T-cell (primary cell): ENCODE results near the gene SLC38A4. TPM values are rescaled to one million over a fixed set of nuclear protein-coding genes. Genes with fewer than 3 reads are reported as not detected.

Experiments used
- ATAC-seq, 4 experiments: fragments of 200-7000 bp in 3 of 4; fragments of 150-1000 bp in 1 of 4; cut with Tn5 transposase; replicated peaks in 1 of 4; 1 replicate in 3 of 4; 2 replicates in 1 of 4; pipeline ENCODE4 v1.10.0; 2021; ENCODE audit warnings: moderate library complexity in 3 of 4, mild to moderate bottlenecking in 2 of 4, moderate number of reproducible peaks in 1 of 4
- CTCF ChIA-PET, 2 donors: fragments of 300-600 bp; sonication (Branson Sonifier 250); formaldehyde crosslinking; loops; one replicate each; lab custom pipeline; 2022; ENCODE audit warnings: antibody characterized with exemption in 2 of 2; lab: Charles Lee
- POLR2A ChIA-PET, 2 donors: fragments of 300-600 bp; sonication (Branson Sonifier 250); formaldehyde crosslinking; loops; one replicate each; lab custom pipeline; 2022; ENCODE audit warnings: antibody characterized with exemption in 2 of 2; lab: Charles Lee
- DNase-seq, 35 experiments: peaks; one replicate each; pipeline versions ENCODE4 v3.0.0 to v3.0.0-alpha.2; 2013 to 2023
- H3K27ac ChIP-seq: one replicate; pipeline ENCODE4 v1.5.1; 2013; ENCODE audit warnings: low read length
- H3K27me3 ChIP-seq, 2 experiments: replicated peaks in 1 of 2; 1 replicate in 1 of 2; 2 replicates in 1 of 2; pipeline versions ENCODE4 v1.6.1 to v1.7.0; 2013; ENCODE audit warnings: low read length in 1 of 2, mixed read lengths in 1 of 2; ENCODE audit not compliant: control insufficient read depth in 2 of 2, insufficient read depth in 2 of 2; ENCODE audit errors: extremely low read depth in 1 of 2
- H3K36me3 ChIP-seq, 2 donors: 1 replicate in 1 of 2; 2 replicates in 1 of 2; pipeline versions ENCODE4 v1.6.1 to v1.7.0; 2013; ENCODE audit warnings: low read length in 1 of 2; ENCODE audit not compliant: control insufficient read depth in 2 of 2, insufficient read depth in 1 of 2; ENCODE audit errors: extremely low read depth in 1 of 2
- H3K4me1 ChIP-seq, 2 experiments: 1 replicate in 1 of 2; 2 replicates in 1 of 2; pipeline versions ENCODE4 v1.6.1 to v1.7.0; 2013; ENCODE audit warnings: low read length in 2 of 2, mixed read lengths in 1 of 2; ENCODE audit not compliant: insufficient read depth in 2 of 2, control insufficient read depth in 1 of 2; ENCODE audit errors: extremely low read depth in 1 of 2
- H3K4me3 ChIP-seq, 2 donors: 1 replicate in 1 of 2; 2 replicates in 1 of 2; pipeline versions ENCODE4 v1.5.1 to v1.7.0; 2013; ENCODE audit warnings: mild to moderate bottlenecking in 2 of 2, low read length in 1 of 2, moderate library complexity in 1 of 2; ENCODE audit not compliant: control insufficient read depth in 1 of 2; ENCODE audit errors: extremely low read depth in 1 of 2
- H3K9me3 ChIP-seq: 2 replicates; pipeline ENCODE4 v1.7.0; 2013
- H3K27ac Mint-ChIP-seq, 2 donors: one replicate each; pipeline ENCODE4 v1.8.0; 2020 to 2021; ENCODE audit warnings: mild to moderate bottlenecking in 2 of 2, mixed read lengths in 2 of 2
- H3K27me3 Mint-ChIP-seq, 2 donors: one replicate each; pipeline ENCODE4 v1.8.0; 2021 to 2022; ENCODE audit warnings: mixed read lengths in 2 of 2
- H3K36me3 Mint-ChIP-seq: one replicate; pipeline ENCODE4 v1.8.0; 2021; ENCODE audit warnings: mixed read lengths
- H3K4me1 Mint-ChIP-seq, 3 donors: one replicate each; pipeline ENCODE4 v1.8.0; 2020 to 2022; ENCODE audit warnings: mixed read lengths in 3 of 3, mild to moderate bottlenecking in 1 of 3
- H3K4me3 Mint-ChIP-seq, 3 donors: one replicate each; pipeline ENCODE4 v1.8.0; 2020 to 2022; ENCODE audit warnings: mild to moderate bottlenecking in 3 of 3, mixed read lengths in 3 of 3, moderate library complexity in 3 of 3
- H3K9me3 Mint-ChIP-seq, 3 donors: one replicate each; pipeline ENCODE4 v1.8.0; 2020 to 2022; ENCODE audit warnings: mixed read lengths in 3 of 3
- WGBS: methylation state at CpG from one replicate; pipeline ENCODE4 v1.1.5; 2013; ENCODE audit warnings: missing lambda C conversion rate; ENCODE audit not compliant: insufficient coverage; 5-methylcytosine and 5-hydroxymethylcytosine counted together
- total RNA-seq, 35 experiments: library from RNA in 6 of 35; stranded (reverse) in 6 of 35; fragments of 120-200 nt in 1 of 35; gene quantifications; one replicate each; pipeline versions ENCODE4 v1.2.1 to v1.2.4 and lab custom pipeline; 2013 to 2026

The SLC38A4 gene
- total RNA-seq, 5 donors from 2014 or later (not counting 1 experiment from before 2014, with no cell fraction given) = 0.13 to 0.50 (median 0.19) TPM; not detected in 2

GRCh38 chr12:46824709-46825108 is 1.1 kb downstream of the SLC38A4 start:
- no peaks in the 10 kb centered on the region for H3K36me3 Mint-ChIP-seq

GRCh38 chr12:46818642-46819041 is 7.2 kb downstream of the SLC38A4 start:
- Histone ChIP-seq H3K27ac (no peak overlapping the region), H3K36me3 (no peaks in the 10 kb centered on the region), H3K27me3 (no peaks in the 10 kb centered on the region), H3K4me3 (no peak overlapping the region), H3K4me1 (no peaks in the 10 kb centered on the region), H3K9me3 (no peaks in the 10 kb centered on the region)
- Mint-ChIP-seq H3K4me1 (no peaks in the 10 kb centered on the region), H3K27me3 (peaks cover 10 to 15% of the 10 kb centered on the region in 2 donors), H3K36me3 (no peaks in the 10 kb centered on the region), H3K9me3 (peaks cover 0 to 3% (median 0%) of the 10 kb centered on the region in 3 donors), H3K4me3 (no peak overlapping the region), H3K27ac (no peak overlapping the region)
- ATAC-seq (no peak), DNase-seq (no peak)
- ChIA-PET CTCF (no interaction called here), POLR2A (no interaction called here)

More at GRCh38 chr12:46824709-46825108, 1.1 kb downstream of the SLC38A4 start:
- Mint-ChIP-seq H3K27me3 (peaks cover 53 to 57% of the 10 kb centered on the region in 2 donors), H3K9me3 (peaks cover 0 to 3% (median 0%) of the 10 kb centered on the region in 3 donors), H3K27ac (no peak overlapping the region), H3K4me3 (no peak overlapping the region), H3K4me1 (no peaks in the 10 kb centered on the region)
- H3K27me3 ChIP-seq = peaks cover 8 to 13% of the 10 kb centered on the region in 2 experiments
- H3K27ac ChIP-seq = no peak overlapping the region
- no peaks in the 10 kb centered on the region for H3K4me1 ChIP-seq
- no peaks in the 10 kb centered on the region for H3K36me3 ChIP-seq
- POLR2A ChIA-PET = no interaction called here
- CTCF ChIA-PET = no interaction called here
- no CpG with 5 or more reads among the region's 2 CpGs for WGBS
- no peaks in the 10 kb centered on the region for H3K9me3 ChIP-seq
- H3K4me3 ChIP-seq = no peak overlapping the region
- DNase-seq (no peak), ATAC-seq (no peak)

- no CpG with 5 or more reads among the region's 2 CpGs for WGBS
- no peak for ATAC-seq
- H3K27me3 ChIP-seq = no peaks in the 10 kb centered on the region
These were observed 10.0 kb downstream of the SLC38A4 start for GRCh38 chr12:46815809-46816208.

GRCh38 chr12:46814143-46814542 is 11.7 kb downstream of the SLC38A4 start:
- Histone ChIP-seq H3K9me3 (no peaks in the 10 kb centered on the region), H3K27ac (no peak overlapping the region), H3K36me3 (no peaks in the 10 kb centered on the region), H3K27me3 (no peaks in the 10 kb centered on the region), H3K4me3 (no peak overlapping the region), H3K4me1 (no peaks in the 10 kb centered on the region)
- H3K9me3 Mint-ChIP-seq = no peaks in the 10 kb centered on the region
- peaks cover 0 to 8% of the 10 kb centered on the region in 2 donors for H3K27me3 Mint-ChIP-seq
- H3K27ac Mint-ChIP-seq = no peak overlapping the region
- ATAC-seq (no peak), DNase-seq (no peak)
- H3K4me3 Mint-ChIP-seq = no peak overlapping the region
- CTCF ChIA-PET = no interaction called here
- peaks cover 6 to 7% (median 7%) of the 10 kb centered on the region in 3 donors for H3K4me1 Mint-ChIP-seq
- no CpG with 5 or more reads among the region's 2 CpGs for WGBS
- POLR2A ChIA-PET = no interaction called here
- no peaks in the 10 kb centered on the region for H3K36me3 Mint-ChIP-seq

More at GRCh38 chr12:46815809-46816208, 10.0 kb downstream of the SLC38A4 start:
- ChIA-PET POLR2A (no interaction called here), CTCF (no interaction called here)
- no peak for DNase-seq
- H3K9me3 ChIP-seq = no peaks in the 10 kb centered on the region
- Mint-ChIP-seq H3K4me1 (peaks cover 6 to 7% (median 7%) of the 10 kb centered on the region in 3 donors), H3K9me3 (no peaks in the 10 kb centered on the region), H3K36me3 (no peaks in the 10 kb centered on the region), H3K27me3 (peaks cover 0 to 6% of the 10 kb centered on the region in 2 donors), H3K27ac (no peak overlapping the region), H3K4me3 (no peak overlapping the region)
- no peaks in the 10 kb centered on the region for H3K4me1 ChIP-seq
- no peak overlapping the region for H3K27ac ChIP-seq
- H3K36me3 ChIP-seq = no peaks in the 10 kb centered on the region
- H3K4me3 ChIP-seq = no peak overlapping the region

- Mint-ChIP-seq H3K27ac (no peak overlapping the region), H3K4me3 (no peak overlapping the region)
- CTCF ChIA-PET = interaction anchor here in 1 of 2 donors (1.4 kb wide), 1 partner anchor 10 kb away, joined by 3 read pairs; no protein-coding TSS in a partner anchor
These were observed 14.6 kb downstream of the SLC38A4 start for GRCh38 chr12:46811185-46811584.

GRCh38 chr12:46808955-46809697 is 16.7 kb downstream of the SLC38A4 start:
- Histone ChIP-seq H3K27me3 (no peaks in the 10 kb centered on the region), H3K4me1 (no peaks in the 10 kb centered on the region), H3K27ac (no peak overlapping the region), H3K36me3 (no peaks in the 10 kb centered on the region), H3K4me3 (no peak overlapping the region), H3K9me3 (no peaks in the 10 kb centered on the region)
- Mint-ChIP-seq H3K4me3 (no peak overlapping the region), H3K27ac (no peak overlapping the region), H3K9me3 (no peaks in the 10 kb centered on the region), H3K4me1 (peaks cover 6 to 7% (median 7%) of the 10 kb centered on the region in 3 donors), H3K27me3 (peaks cover 7 to 9% of the 10 kb centered on the region in 2 donors), H3K36me3 (no peaks in the 10 kb centered on the region)
- ATAC-seq (no peak), DNase-seq (no peak)
- ChIA-PET CTCF (no interaction called here), POLR2A (no interaction called here)
- no CpG with 5 or more reads among the region's 5 CpGs for WGBS

More at GRCh38 chr12:46811185-46811584, 14.6 kb downstream of the SLC38A4 start:
- POLR2A ChIA-PET = interaction anchor here in 1 of 2 donors (0.6 kb wide), 1 partner anchor 25 kb away, joined by 3 read pairs; no protein-coding TSS in a partner anchor
- H3K9me3 Mint-ChIP-seq = no peaks in the 10 kb centered on the region
- Histone ChIP-seq H3K27me3 (no peaks in the 10 kb centered on the region), H3K9me3 (no peaks in the 10 kb centered on the region), H3K27ac (no peak overlapping the region), H3K4me3 (no peak overlapping the region), H3K4me1 (no peaks in the 10 kb centered on the region), H3K36me3 (no peaks in the 10 kb centered on the region)
- ATAC-seq = peak in 1 of 4 experiments; percentile 62
- H3K4me1 Mint-ChIP-seq = peaks cover 6 to 7% (median 7%) of the 10 kb centered on the region in 3 donors
- no peaks in the 10 kb centered on the region for H3K36me3 Mint-ChIP-seq
- peaks cover 2 to 9% of the 10 kb centered on the region in 2 donors for H3K27me3 Mint-ChIP-seq
- WGBS = 0% methylated on average over 1 of the region's 1 CpG
- peak in 1 of 35 experiments; percentile 9 for DNase-seq
